ENCODE results near the gene OR2K2.
"Not testable (repeated sequence)": the region's sequence is repeated elsewhere in the genome, so short reads cannot be mapped to it uniquely, and the experiment has no call there.

Gene OR2K2

DNA sequence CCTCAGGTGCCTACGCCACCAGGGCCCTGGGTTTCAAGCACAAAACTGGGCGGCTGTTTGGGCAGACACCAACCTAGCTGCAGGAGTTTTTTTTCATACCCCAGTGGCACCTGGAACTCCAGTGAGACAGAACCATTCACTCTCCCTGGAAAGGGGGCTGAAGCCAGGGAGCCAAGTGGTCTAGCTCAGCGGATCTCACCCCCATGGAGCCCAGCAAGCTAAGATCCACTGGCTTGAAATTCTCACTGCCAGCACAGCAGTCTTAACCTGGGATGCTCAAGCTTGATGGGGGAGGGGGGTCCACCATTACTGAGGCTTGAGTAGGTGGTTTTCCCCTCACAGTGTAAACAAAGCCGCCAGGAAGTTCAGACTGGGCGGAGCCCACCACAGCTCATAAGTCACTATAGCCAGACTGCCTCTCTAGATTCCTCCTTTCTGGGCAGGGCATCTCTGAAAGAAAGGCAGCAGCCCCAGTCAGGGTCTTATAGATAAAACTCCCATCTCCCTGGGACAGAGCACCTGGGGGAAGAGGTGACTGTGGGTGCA is 4.4 kb upstream of the OR2K2 start:
- H3K9ac ChIP-seq (ENCODE audit: low read length); H3K4me3 ChIP-seq (ENCODE audit: low read length); H3K9me3 ChIP-seq (ENCODE audit: control insufficient read depth, low read length); H3K27me3 ChIP-seq (ENCODE audit: control insufficient read depth, insufficient read depth, low read length); H3K4me1 ChIP-seq (ENCODE audit: control insufficient read depth, insufficient read depth, low read length); H3K36me3 ChIP-seq (ENCODE audit: control insufficient read depth, insufficient read depth, low read length): not testable (repeated sequence)

DNA sequence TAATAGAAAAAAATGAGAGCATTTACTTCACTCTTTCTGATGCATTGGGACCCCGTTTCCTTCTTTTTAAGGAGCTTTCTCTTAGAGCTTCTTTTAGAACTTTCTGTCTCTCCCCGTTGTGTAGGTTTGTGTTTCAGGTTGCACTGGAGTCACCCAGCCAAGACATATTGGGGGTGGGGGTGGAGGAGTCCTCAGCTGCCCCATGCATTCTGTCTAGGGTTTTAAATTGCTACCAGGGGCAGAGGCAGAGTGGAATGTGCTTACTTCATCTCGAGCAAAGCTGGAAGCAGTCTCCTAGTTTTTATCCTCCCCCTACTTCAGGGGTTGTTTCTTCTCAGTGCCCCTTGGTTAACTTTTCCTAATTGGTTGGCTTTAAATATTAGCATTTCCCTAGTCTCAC is 9.4 kb downstream of the OR2K2 start:
- Histone ChIP-seq H3K4me1 (ENCODE audit: control insufficient read depth, insufficient read depth, low read length) (no peaks in the 10 kb centered on the region), H3K4me3 (ENCODE audit: low read length) (no peak overlapping the region), H3K9me3 (ENCODE audit: control insufficient read depth, low read length) (no peaks in the 10 kb centered on the region), H3K9ac (ENCODE audit: low read length) (no peak overlapping the region), H3K36me3 (ENCODE audit: control insufficient read depth, insufficient read depth, low read length) (no peaks in the 10 kb centered on the region), H3K27me3 (ENCODE audit: control insufficient read depth, insufficient read depth, low read length) (no peaks in the 10 kb centered on the region)

DNA sequence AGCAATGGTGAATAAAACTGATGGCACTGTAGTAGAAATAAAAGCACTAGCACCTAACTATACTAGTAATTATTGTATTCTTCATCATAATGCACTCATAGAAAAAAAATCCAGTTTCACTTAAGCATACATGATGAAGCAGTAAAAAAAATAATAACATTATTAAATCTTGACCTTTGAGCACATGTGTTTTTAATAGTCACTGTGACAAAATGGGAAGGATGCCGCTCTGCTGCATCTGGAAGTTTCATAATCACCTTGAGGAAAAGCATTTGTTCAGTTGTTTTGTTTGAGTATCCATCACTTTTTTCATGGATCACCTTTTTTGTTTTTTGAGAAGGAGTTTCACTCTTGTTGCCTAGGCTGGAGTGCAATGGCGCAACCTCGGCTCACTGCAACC is 13.2 kb downstream of the OR2K2 start:
- Histone ChIP-seq H3K4me1 (ENCODE audit: control insufficient read depth, insufficient read depth, low read length) (no peaks in the 10 kb centered on the region), H3K4me3 (ENCODE audit: low read length) (no peak overlapping the region), H3K27me3 (ENCODE audit: control insufficient read depth, insufficient read depth, low read length) (no peaks in the 10 kb centered on the region)

DNA sequence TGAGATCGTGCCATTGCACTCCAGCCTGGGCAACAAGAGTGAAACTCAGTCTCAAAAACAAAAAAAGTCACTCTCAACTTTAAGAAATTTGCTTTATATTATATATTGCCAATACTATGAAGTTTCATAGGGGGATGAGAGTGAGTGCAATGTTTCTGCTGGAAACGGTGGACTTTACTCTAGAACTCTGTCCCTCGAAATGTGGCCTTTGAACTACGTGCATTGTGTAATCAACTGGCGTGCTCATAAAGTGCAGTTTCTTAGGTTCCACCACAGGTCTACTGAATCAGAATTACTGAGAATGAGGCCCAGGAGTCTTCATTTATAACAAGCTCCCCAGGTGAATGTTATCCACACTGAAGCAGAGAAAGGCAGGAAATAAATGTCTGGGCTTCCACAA is 24.1 kb downstream of the OR2K2 start:
- Histone ChIP-seq H3K27me3 (ENCODE audit: control insufficient read depth, insufficient read depth, low read length) (no peaks in the 10 kb centered on the region), H3K9ac (ENCODE audit: low read length) (no peak overlapping the region), H3K9me3 (ENCODE audit: control insufficient read depth, low read length) (no peaks in the 10 kb centered on the region), H3K36me3 (ENCODE audit: control insufficient read depth, insufficient read depth, low read length) (no peaks in the 10 kb centered on the region), H3K4me3 (ENCODE audit: low read length) (no peak overlapping the region), H3K4me1 (ENCODE audit: control insufficient read depth, insufficient read depth, low read length) (no peaks in the 10 kb centered on the region)

More for the DNA sequence above, 13.2 kb downstream of the OR2K2 start:
- Histone ChIP-seq H3K9ac (ENCODE audit: low read length) (no peak overlapping the region), H3K36me3 (ENCODE audit: control insufficient read depth, insufficient read depth, low read length) (no peaks in the 10 kb centered on the region), H3K9me3 (ENCODE audit: control insufficient read depth, low read length) (no peaks in the 10 kb centered on the region)

DNA sequence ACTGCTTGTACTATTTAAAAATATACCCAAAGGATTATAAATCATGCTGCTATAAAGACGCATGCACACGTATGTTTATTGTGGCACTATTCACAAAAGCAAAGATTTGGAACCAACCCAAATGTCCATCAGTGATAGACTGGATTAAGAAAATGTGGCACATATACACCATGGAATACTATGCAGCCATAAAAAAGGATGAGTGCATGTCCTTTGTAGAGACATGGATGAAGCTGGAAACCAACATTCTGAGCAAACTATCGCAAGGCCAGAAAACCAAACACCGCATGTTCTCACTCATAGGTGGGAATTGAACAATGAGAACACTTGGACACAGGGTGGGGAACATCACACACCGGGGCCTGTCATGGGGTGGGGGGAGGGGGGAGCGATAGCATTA is 26.0 kb downstream of the OR2K2 start:
- not testable (repeated sequence) for H3K4me3 ChIP-seq (ENCODE audit: low read length); H3K36me3 ChIP-seq (ENCODE audit: control insufficient read depth, insufficient read depth, low read length); H3K4me1 ChIP-seq (ENCODE audit: control insufficient read depth, insufficient read depth, low read length); H3K27me3 ChIP-seq (ENCODE audit: control insufficient read depth, insufficient read depth, low read length); H3K9me3 ChIP-seq (ENCODE audit: control insufficient read depth, low read length); H3K9ac ChIP-seq (ENCODE audit: low read length)

DNA sequence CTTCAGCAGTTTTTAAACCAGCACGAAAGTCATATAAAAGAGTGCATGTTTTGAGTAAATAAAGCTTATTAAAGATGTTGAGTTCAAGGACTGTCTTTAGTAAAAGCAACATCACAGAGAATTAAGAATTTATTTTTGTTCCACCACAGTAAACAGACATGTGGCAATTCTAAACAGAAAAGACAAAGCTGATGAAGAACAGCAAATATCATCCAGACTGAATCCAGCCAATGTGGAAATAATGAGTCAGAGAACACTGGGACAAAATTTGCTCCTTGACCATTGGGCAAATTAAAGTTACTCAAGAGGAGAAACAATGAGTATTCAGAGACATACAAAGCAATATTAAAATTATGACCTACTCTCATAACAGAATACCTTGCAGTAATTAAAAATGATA is 28.8 kb downstream of the OR2K2 start:
- H3K9me3 ChIP-seq (ENCODE audit: control insufficient read depth, low read length) = no peaks in the 10 kb centered on the region
- H3K9ac ChIP-seq (ENCODE audit: low read length) = no peak overlapping the region
- H3K4me1 ChIP-seq (ENCODE audit: control insufficient read depth, insufficient read depth, low read length) = no peaks in the 10 kb centered on the region
- no peak overlapping the region for H3K4me3 ChIP-seq (ENCODE audit: low read length)
- no peaks in the 10 kb centered on the region for H3K36me3 ChIP-seq (ENCODE audit: control insufficient read depth, insufficient read depth, low read length)
- H3K27me3 ChIP-seq (ENCODE audit: control insufficient read depth, insufficient read depth, low read length) = no peaks in the 10 kb centered on the region

DNA sequence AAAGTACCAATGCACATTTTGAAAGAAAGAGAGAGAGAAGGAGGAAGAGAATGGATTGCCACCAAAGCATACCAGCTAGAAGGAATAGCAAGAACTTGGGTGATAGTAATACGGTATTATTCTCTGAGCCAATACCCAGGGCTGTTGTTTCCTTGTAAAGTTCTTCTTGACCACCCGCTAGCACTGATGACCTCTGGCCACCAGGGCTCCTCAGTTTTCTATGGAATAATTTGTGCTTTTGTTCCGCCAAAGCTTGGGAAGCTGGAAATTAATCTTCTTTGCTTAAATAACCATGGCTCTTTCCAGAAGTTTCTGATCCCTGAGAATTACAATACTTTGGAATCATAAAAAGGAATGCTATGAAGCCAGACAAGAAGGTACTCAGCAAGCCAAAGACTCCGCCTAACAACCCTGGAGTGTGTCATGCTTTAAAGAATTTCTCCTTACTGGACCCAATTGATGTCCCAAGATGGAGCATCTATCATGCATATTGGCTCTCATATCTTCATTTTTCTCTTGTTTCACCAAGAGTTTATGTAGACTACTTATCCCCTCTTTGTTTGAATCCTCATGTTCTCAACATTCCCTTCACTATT is 29.8 kb downstream of the OR2K2 start:
- H3K36me3 ChIP-seq (ENCODE audit: control insufficient read depth, insufficient read depth, low read length) = no peaks in the 10 kb centered on the region
- H3K27me3 ChIP-seq (ENCODE audit: control insufficient read depth, insufficient read depth, low read length) = no peaks in the 10 kb centered on the region
- H3K9ac ChIP-seq (ENCODE audit: low read length) = no peak overlapping the region
- H3K9me3 ChIP-seq (ENCODE audit: control insufficient read depth, low read length) = no peaks in the 10 kb centered on the region
- H3K4me3 ChIP-seq (ENCODE audit: low read length) = no peak overlapping the region
- no peaks in the 10 kb centered on the region for H3K4me1 ChIP-seq (ENCODE audit: control insufficient read depth, insufficient read depth, low read length)

DNA sequence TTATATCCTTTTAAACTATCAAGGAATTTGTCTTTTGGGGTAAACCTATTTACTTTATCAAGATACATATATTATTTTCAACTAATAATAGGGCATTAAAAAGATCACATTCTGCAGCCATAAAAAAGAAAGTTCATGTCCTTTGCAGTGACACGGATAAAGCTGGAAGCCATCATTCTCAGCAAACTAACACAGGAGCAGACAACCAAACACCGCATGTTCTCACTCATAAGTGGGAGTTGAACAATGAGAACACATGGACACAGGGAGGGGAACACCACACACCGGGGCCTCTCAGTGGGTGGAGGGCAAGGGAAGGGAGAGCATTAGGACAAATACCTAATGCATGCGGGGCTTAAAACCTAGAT is 30.4 kb downstream of the OR2K2 start:
- not testable (repeated sequence) for H3K9ac ChIP-seq (ENCODE audit: low read length); H3K4me3 ChIP-seq (ENCODE audit: low read length); H3K9me3 ChIP-seq (ENCODE audit: control insufficient read depth, low read length)

DNA sequence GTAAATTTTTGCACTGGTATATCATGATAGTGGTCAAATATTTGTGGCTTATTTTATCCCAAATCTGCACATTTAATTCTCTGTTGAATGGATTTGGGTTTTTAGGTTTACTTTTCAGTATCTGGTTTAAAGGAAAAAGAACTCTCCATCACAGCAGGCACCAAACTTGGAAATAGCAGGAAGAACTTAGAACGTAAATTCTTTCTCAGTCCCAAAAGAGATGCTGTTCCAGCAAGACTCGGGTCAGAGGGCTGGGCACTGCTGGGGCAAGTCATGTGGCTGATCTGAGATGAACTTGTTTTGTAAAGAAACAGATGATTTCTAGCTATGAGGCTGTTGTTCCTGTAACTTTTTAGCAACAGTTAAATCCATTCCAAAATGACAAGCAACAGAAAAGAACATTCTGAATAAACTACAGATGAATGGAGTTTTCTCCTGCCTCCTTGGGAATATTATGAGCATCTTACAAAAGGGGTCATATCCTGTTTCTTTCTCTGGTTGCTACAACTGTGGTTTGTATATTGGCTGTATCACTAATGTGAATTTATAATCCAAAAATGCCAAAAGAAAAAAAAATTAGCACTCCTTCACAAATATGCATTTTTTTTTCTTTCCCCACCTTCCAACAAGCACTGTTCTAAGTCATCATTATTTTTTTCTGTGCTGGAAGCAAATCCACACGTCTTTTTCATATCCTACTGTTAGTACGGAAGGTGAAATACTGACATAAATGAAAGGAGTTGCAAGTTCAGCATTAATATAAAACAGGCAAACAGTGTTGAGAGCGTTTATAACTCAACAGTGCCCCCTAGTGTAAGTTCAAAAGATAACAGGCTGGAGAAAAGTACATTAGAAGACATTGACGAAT is 31.1 kb downstream of the OR2K2 start:
- Histone ChIP-seq H3K36me3 (ENCODE audit: control insufficient read depth, insufficient read depth, low read length) (no peaks in the 10 kb centered on the region), H3K4me1 (ENCODE audit: control insufficient read depth, insufficient read depth, low read length) (no peaks in the 10 kb centered on the region), H3K9me3 (ENCODE audit: control insufficient read depth, low read length) (no peaks in the 10 kb centered on the region), H3K4me3 (ENCODE audit: low read length) (no peak overlapping the region), H3K9ac (ENCODE audit: low read length) (no peak overlapping the region), H3K27me3 (ENCODE audit: control insufficient read depth, insufficient read depth, low read length) (no peaks in the 10 kb centered on the region)

More for the DNA sequence above, 30.4 kb downstream of the OR2K2 start:
- not testable (repeated sequence) for H3K36me3 ChIP-seq (ENCODE audit: control insufficient read depth, insufficient read depth, low read length); H3K4me1 ChIP-seq (ENCODE audit: control insufficient read depth, insufficient read depth, low read length); H3K27me3 ChIP-seq (ENCODE audit: control insufficient read depth, insufficient read depth, low read length)

DNA sequence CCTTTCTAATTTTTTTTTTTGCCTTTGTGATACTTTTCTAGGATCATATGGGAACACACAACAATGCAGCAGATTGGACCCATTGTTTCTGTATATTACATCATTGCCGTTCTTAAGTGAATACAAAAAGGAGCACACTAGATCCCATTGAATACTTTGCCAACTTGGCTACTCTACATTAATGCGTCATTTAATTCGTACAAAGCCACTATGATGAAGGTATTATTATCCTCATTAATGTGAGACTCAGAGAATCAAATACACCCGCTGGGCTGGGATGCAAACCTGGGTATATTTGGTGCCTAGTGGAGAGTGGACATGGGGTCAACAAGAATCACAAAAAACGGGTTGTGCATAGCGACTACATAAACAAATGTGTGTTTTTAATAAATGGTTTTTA is 31.9 kb downstream of the OR2K2 start:
- Histone ChIP-seq H3K9ac (ENCODE audit: low read length) (no peak overlapping the region), H3K27me3 (ENCODE audit: control insufficient read depth, insufficient read depth, low read length) (no peaks in the 10 kb centered on the region), H3K4me3 (ENCODE audit: low read length) (no peak overlapping the region), H3K36me3 (ENCODE audit: control insufficient read depth, insufficient read depth, low read length) (no peaks in the 10 kb centered on the region), H3K4me1 (ENCODE audit: control insufficient read depth, insufficient read depth, low read length) (no peaks in the 10 kb centered on the region), H3K9me3 (ENCODE audit: control insufficient read depth, low read length) (no peaks in the 10 kb centered on the region)

DNA sequence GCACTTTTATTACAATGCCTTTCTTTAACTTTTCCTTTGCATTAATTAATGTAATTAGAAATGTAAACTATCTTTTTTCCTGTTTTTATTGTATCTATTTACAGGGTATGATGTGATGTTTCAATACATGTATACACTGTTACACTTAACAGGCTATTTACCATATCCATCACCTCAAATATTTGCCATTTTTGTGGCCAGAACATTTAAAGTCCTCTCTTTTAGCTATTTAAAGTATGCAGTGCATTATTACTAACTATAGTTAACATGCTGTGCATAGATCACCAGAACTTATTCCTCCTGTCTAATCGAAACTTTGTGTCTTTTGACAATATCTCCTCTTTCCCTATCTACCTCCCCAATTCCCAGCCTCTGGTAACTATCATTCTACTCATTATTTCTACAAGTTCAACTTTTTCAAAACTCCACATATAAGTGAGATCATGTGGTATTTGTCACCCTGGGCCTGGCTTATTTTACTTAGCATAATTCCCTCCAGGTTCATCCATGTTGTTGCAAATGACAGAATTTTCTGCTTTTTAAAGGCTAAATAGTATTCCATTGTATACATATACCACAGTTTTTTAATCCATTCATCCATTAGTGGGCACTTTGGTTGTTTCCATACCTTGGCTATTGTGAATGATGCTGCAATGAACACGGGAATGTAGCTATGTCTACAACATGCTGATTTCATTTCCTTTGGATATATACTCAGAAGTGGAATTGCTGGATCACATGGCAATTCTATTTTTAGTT is 32.8 kb downstream of the OR2K2 start:
- no peaks in the 10 kb centered on the region for H3K27me3 ChIP-seq (ENCODE audit: control insufficient read depth, insufficient read depth, low read length)
- H3K9ac ChIP-seq (ENCODE audit: low read length) = no peak overlapping the region
- H3K4me3 ChIP-seq (ENCODE audit: low read length) = no peak overlapping the region
- no peaks in the 10 kb centered on the region for H3K4me1 ChIP-seq (ENCODE audit: control insufficient read depth, insufficient read depth, low read length)
- no peaks in the 10 kb centered on the region for H3K9me3 ChIP-seq (ENCODE audit: control insufficient read depth, low read length)
- no peaks in the 10 kb centered on the region for H3K36me3 ChIP-seq (ENCODE audit: control insufficient read depth, insufficient read depth, low read length)
